Keratinocyte (primary cell): ENCODE results near the gene ZNF235.

ENCODE experiments used
- EZH2 ChIP-seq: IDR thresholded peaks from one replicate; pipeline ENCODE4 v1.6.1; 2012; ENCODE audit warnings: inconsistent platforms, mild to moderate bottlenecking, low read length, moderate library complexity
- TF ChIP-seq, protein P1 (sequence below), 3 experiments: IDR thresholded peaks in 1 of 3; conservative IDR thresholded peaks in 1 of 3; optimal IDR thresholded peaks in 1 of 3; 2 replicates in 2 of 3; 3 replicates in 1 of 3; pipeline versions ENCODE3 to v1.5.1; 2011; ENCODE audit warnings: low read length in 3 of 3, mild to moderate bottlenecking in 3 of 3, moderate library complexity in 2 of 3, control low read depth in 1 of 3, inconsistent platforms in 1 of 3; ENCODE audit not compliant: insufficient read depth in 2 of 3; ENCODE audit errors: extremely low read depth in 1 of 3

DNA sequence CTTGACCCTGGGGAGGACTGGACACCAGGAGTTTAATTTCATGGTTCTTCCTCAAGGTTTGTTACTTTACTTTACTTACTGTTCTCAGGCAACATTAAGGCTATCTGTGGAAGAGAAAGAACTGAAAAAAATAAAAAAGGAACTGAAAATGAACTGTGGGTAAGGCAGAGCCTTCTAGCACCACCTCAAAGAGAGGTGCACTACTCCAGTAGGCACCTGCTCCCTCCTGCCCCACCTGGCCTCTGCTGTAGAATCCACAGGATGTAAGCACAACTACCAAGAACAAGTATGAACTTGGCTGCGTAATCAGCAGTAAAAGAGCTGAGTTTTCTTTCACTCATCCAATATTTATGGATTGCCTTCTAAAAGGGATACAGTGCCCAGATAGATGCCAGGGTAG is 39.4 kb upstream of the ZNF235 start:
- TF ChIP-seq, protein P1, sequence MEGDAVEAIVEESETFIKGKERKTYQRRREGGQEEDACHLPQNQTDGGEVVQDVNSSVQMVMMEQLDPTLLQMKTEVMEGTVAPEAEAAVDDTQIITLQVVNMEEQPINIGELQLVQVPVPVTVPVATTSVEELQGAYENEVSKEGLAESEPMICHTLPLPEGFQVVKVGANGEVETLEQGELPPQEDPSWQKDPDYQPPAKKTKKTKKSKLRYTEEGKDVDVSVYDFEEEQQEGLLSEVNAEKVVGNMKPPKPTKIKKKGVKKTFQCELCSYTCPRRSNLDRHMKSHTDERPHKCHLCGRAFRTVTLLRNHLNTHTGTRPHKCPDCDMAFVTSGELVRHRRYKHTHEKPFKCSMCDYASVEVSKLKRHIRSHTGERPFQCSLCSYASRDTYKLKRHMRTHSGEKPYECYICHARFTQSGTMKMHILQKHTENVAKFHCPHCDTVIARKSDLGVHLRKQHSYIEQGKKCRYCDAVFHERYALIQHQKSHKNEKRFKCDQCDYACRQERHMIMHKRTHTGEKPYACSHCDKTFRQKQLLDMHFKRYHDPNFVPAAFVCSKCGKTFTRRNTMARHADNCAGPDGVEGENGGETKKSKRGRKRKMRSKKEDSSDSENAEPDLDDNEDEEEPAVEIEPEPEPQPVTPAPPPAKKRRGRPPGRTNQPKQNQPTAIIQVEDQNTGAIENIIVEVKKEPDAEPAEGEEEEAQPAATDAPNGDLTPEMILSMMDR (optimal IDR thresholded peaks at IDR 0.05 in 1 of 3, IDR thresholded peaks at IDR 0.05 in 1 of 3, conservative IDR thresholded peaks at IDR 0.05 in 1 of 3; ENCODE audit: extremely low read depth in 1 of 3, insufficient read depth in 2 of 3, low read length in 3 of 3): no peak
- TF ChIP-seq EZH2: no peak
